ENCODE data around the gene ESPN.

The ESPN gene

DNA sequence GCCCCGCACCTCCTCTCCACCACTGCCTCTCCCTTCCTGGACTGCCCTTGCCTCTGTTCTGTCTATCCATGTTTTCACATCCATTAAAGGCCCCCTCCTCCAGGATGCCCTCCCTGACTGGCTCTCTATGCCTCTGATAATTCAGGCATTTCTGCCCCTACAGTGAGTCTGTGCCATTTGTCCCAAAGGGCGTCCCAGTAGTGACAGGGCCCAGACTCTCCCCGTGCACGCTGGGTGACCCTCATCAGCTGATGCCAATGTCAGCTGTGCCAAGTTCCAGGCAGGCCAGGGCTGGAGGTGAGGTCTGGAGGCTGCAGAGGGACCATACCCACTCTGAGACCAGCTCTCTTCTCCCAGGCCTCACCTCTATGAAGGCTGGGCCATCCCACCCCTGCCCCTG is 70.1 kb downstream of the ESPN start:
- H3K27me3 ChIP-seq = no peaks in the 10 kb centered on the region
- TF ChIP-seq, protein P1, sequence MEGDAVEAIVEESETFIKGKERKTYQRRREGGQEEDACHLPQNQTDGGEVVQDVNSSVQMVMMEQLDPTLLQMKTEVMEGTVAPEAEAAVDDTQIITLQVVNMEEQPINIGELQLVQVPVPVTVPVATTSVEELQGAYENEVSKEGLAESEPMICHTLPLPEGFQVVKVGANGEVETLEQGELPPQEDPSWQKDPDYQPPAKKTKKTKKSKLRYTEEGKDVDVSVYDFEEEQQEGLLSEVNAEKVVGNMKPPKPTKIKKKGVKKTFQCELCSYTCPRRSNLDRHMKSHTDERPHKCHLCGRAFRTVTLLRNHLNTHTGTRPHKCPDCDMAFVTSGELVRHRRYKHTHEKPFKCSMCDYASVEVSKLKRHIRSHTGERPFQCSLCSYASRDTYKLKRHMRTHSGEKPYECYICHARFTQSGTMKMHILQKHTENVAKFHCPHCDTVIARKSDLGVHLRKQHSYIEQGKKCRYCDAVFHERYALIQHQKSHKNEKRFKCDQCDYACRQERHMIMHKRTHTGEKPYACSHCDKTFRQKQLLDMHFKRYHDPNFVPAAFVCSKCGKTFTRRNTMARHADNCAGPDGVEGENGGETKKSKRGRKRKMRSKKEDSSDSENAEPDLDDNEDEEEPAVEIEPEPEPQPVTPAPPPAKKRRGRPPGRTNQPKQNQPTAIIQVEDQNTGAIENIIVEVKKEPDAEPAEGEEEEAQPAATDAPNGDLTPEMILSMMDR (IDR thresholded peaks at IDR 0.05; ENCODE audit: low read depth, low read length) = no peak
- H3K36me3 ChIP-seq = no peaks in the 10 kb centered on the region
- peaks cover 1% of the 10 kb centered on the region; the same call in 1 of the 2 replicates for H3K4me1 ChIP-seq
- no peak overlapping the region for H3K4me3 ChIP-seq (ENCODE audit: low read depth, low read length)
- H3K9me3 ChIP-seq = no peaks in the 10 kb centered on the region
- DNase-seq = no peak

DNA sequence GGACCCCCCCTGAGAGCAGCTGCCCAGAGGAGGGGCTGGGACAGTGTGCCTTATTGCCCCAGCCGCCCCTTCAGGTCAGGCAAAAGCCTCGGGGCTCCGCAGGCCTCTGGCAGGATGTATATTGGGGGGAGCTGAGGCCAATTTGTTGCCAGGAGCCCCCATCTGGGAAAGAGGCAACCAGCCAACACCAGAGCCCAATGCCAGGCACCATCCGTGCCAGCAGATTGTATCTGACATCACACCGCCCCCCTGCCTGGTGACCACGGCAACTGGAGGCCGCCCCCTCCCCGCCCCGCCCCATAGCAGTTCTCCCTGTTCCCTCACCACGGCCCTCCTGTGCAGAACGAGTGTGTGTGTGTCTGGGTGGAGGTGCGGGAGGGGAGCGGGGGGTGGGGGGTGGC is 70.5 kb downstream of the ESPN start:
- H3K36me3 ChIP-seq = no peaks in the 10 kb centered on the region

DNA sequence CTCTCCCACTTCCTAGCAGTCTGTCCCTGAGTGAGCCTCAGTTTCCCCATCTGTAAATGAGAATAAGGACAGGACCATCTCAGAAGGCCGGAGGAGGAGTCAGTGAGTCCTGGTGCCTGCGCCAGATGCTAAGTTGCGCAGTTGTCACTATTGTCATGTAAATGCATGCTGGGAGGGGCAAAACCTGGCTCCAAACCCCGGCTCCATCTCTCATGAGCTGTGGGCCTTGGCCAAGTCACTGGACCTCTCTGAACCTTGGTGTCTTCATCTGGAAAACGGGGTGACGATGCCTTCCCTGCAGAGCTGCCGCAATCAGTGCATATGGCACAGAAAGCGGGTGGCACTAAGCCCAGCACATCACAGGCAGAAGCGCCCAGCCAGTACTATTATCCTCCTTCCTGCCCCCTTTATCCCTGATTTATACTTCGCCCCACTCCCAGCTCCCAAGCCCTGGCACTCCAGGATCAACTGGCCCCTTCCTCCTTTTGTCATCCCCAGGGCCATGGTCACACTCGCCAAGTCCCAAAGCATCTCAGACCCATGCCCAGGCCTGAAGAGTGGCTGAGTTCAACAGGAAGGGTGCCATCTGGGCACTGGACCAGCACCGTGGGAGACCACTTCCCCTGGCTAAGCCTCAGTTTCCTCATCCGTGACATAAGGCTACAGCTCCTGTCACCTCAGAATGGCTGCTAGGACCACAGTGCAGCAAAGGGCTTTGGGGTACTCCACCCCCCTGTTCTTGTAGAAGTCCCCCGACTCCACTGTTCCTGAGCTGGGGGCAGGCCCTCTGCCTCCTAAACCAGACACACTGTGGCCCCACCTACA is 71.2 kb downstream of the ESPN start:
- Histone ChIP-seq H3K4me1 (no peaks in the 10 kb centered on the region; the same call in 1 of the 2 replicates), H3K27me3 (no peaks in the 10 kb centered on the region), H3K4me3 (ENCODE audit: low read depth, low read length) (no peak overlapping the region), H3K36me3 (no peaks in the 10 kb centered on the region), H3K9me3 (no peaks in the 10 kb centered on the region)
- no peak for DNase-seq
- TF ChIP-seq, protein P1 (IDR thresholded peaks at IDR 0.05; ENCODE audit: low read depth, low read length) = no peak

More for the DNA sequence above, 70.5 kb downstream of the ESPN start:
- peak; percentile 66 for DNase-seq
- TF ChIP-seq, protein P1 (IDR thresholded peaks at IDR 0.05; ENCODE audit: low read depth, low read length) = no peak
- no peaks in the 10 kb centered on the region; the same call in 1 of the 2 replicates for H3K4me1 ChIP-seq
- H3K4me3 ChIP-seq (ENCODE audit: low read depth, low read length) = no peak overlapping the region
- no peaks in the 10 kb centered on the region for H3K9me3 ChIP-seq
- H3K27me3 ChIP-seq = no peaks in the 10 kb centered on the region

DNA sequence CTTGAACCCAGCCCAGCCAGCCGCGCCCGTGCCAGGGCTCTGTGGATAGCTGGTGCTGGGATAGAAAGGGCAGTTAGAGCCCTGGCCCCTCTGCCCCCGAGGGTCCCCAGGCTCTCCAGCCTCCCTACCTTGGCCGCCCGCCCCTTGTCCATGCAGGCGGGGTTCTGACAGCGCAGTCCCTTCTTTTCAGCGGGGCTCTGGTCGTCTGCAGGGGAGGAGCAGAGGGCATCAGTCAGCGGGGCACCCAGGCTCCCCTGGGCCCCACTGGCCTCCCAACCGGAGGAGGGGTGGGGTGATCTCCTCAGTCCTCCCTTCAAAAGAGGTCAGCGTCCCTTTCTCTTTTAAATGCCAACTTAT is 71.8 kb downstream of the ESPN start:
- no peak for DNase-seq
- Histone ChIP-seq H3K36me3 (no peaks in the 10 kb centered on the region), H3K9me3 (no peaks in the 10 kb centered on the region), H3K4me3 (ENCODE audit: low read depth, low read length) (peak overlapping the region; percentile 38), H3K27me3 (no peaks in the 10 kb centered on the region), H3K4me1 (no peaks in the 10 kb centered on the region; the same call in 1 of the 2 replicates)
- TF ChIP-seq, protein P1 (IDR thresholded peaks at IDR 0.05; ENCODE audit: low read depth, low read length) = no peak

DNA sequence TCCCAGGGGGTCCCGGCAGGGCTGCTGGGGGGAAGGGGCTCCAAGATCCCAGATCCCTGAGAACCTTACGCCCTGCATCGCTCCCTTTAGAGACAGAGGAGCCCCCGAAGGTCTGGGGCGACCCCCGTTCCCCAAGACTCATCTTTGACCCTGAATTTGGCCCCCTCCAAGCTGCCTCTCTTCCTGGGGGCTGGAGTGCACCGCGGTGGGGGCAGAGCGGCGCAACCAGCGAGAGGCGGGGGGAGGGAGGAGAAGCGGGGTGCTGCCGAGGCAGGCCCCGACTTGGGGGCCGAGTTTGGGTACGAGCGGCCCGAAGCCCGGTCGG is 72.3 kb downstream of the ESPN start:
- no peak for DNase-seq
- Histone ChIP-seq H3K36me3 (no peaks in the 10 kb centered on the region), H3K27me3 (no peaks in the 10 kb centered on the region), H3K9me3 (no peaks in the 10 kb centered on the region), H3K4me3 (ENCODE audit: low read depth, low read length) (peak overlapping the region; percentile 38), H3K4me1 (peaks cover 1% of the 10 kb centered on the region; the same call in 1 of the 2 replicates)
- TF ChIP-seq, protein P1 (IDR thresholded peaks at IDR 0.05; ENCODE audit: low read depth, low read length) = no peak

DNA sequence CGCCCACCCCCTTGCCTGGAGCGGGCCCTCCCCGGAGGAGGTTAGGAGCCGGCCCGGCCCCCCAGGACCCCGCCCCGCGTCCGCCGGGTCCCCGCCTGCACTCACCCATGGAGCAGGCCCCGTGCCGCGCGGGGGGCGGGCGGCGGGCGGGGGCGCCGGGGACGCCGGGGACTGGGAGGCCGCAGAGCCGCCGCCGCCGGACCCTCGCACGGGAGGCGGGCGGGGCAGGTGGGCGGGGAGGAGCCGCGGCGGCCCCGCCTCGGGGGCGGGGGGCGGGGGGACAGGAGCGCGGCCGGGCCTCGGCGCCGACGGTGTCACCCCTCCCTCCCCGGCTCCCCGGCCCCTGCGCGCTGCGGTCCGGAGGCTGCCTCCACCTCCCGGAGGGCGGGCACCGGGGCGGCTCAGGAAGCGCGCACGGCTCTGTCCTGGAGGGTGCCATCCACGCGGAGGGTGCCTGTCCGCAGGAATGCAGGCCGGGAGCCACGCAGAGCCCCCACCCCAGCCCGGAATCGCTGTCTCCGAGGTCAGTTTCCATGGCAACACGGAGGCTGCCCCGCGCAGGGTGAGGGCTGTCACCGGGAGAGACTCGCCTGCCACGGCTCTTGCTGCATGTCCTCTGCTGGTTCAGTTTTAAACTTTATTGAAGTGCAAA is 72.8 kb downstream of the ESPN start:
- no peaks in the 10 kb centered on the region for H3K36me3 ChIP-seq
- peaks cover 4% of the 10 kb centered on the region; the same call in 1 of the 2 replicates for H3K4me1 ChIP-seq
- DNase-seq = peak; percentile 45
- H3K9me3 ChIP-seq = no peaks in the 10 kb centered on the region
- peak overlapping the region; percentile 47 for H3K4me3 ChIP-seq (ENCODE audit: low read depth, low read length)
- no peaks in the 10 kb centered on the region for H3K27me3 ChIP-seq
- TF ChIP-seq, protein P1 (IDR thresholded peaks at IDR 0.05; ENCODE audit: low read depth, low read length) = no peak

Data from BE2C (cell line).